ENCODE measurements around the gene FH. TPM values are rescaled to one million over a fixed set of nuclear protein-coding genes. Genes with fewer than 3 reads are reported as not detected.

Gene FH
- 87.3 to 99.1 TPM (median 91.5 TPM) in 5 replicates for total RNA-seq (2022; extraction: Qiagen RNA extraction; ENCODE audit: low read depth)

DNA sequence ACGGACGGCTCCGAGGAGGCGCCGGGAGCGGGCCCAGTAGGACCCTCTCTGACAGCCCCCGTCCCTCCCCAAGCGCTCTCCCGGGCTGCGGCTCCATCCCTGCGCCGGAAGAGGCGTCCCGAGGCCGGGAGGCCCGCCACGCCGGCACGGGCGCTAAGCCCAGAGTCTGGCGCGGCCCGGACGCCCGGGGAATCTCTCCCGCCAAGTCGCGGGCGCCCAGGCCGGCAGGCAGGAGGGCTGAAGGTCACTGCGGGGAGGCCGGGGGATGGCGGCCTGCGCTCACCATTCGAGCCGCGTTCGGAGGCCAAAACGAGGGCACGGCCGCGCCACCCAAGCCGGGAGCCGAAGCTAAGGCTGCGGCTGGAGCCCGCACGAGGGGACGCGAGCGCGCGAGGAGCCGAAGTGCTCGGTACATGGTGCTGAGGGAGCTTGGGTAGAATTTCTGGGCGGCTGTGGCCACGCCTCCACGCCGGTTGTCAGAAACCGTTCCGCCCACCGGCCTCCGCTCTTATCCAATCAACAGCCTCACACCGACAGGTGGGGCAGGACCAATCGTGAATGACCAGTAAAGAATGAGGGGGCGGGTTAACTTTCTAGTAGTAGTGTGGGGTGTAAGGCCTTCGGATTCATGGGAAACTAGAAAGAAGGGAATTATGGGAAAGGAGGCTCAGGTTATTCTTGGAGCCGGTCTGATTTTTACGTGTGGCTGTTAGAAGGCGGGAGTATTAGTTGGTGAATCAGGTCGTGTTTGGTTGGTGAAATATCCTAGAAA, at the start of gene FH:
TSS of gene FH (minus strand) at position 448 of the 772 bp plus-strand sequence. CDS start at position 415, 33 bp downstream.

DNA sequence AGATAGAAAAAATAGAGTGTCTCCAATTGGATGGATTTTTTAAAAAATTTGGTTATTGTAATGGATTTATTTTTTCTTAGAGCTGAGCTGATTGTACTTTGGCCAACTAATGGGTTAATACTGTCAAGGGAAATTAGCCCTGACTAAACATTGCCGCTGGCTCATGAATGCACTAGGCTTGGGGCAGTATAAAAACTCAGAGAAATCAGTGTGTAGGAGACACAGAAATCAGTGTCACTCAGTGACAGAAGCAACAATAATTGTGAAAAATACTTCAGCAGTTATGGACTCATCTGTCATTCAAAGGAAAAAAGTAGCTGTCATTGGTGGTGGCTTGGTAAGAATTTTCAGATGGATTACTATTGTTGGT, 12.6 kb upstream of the FH start, which contains the start of gene KMO:
TSS of gene KMO (plus strand) at position 217 of the 370 bp plus-strand sequence. CDS start at position 284, 67 bp downstream.

Other genes starting within 250 kb of the FH start
- 0.03 to 0.10 TPM (median 0.06 TPM) in 3 of 5 replicates, not detected in the others for gene RGS7, start 162.6 kb downstream of the FH start, total RNA-seq (2022; extraction: Qiagen RNA extraction; ENCODE audit: low read depth)
- gene KMO, start 12.6 kb upstream of the FH start, total RNA-seq (2022; extraction: Qiagen RNA extraction; ENCODE audit: low read depth), result 1.0 to 2.5 TPM (median 1.9 TPM) in 5 replicates
- gene CHML, start 120.6 kb upstream of the FH start, total RNA-seq (2022; extraction: Qiagen RNA extraction; ENCODE audit: low read depth), result 7.4 to 11.1 TPM (median 10.5 TPM) in 5 replicates
- 50.7 to 65.8 TPM (median 54.5 TPM) in 5 replicates for gene OPN3, start 120.6 kb upstream of the FH start, total RNA-seq (2022; extraction: Qiagen RNA extraction; ENCODE audit: low read depth)
- gene WDR64, start 132.5 kb upstream of the FH start, total RNA-seq (2022; extraction: Qiagen RNA extraction; ENCODE audit: low read depth), result not detected in 5 replicates